HEK293 (cell line): ENCODE measurements around the gene CDH18.

ENCODE experiments used
- CTCF ChIA-PET: fragments of 350-600 bp; formaldehyde crosslinking; extraction: SDS; loops from one replicate; lab custom pipeline; 2021; ENCODE audit warnings: antibody characterized with exemption; lab: Yijun Ruan, JAX
- POLR2A ChIA-PET: fragments of 300-600 bp; formaldehyde crosslinking; extraction: SDS; loops from one replicate; lab custom pipeline; 2020; ENCODE audit warnings: antibody characterized with exemption, inconsistent platforms; lab: Yijun Ruan, JAX
- H3K27ac ChIP-seq: fragments of 200-500 bp; sonication (Bioruptor generic); 2 replicates; pipeline ENCODE4 v1.5.1; 2014; ENCODE audit warnings: low read depth, low read length, control low read depth, inconsistent platforms; ENCODE audit errors: extremely low read depth
- H3K36me3 ChIP-seq, 2 experiments: fragments of 200-500 bp in 1 of 2; sonication (Bioruptor generic) in 1 of 2; 1 replicate in 1 of 2; 2 replicates in 1 of 2; pipeline ENCODE4 v1.5.1; 2014 to 2017; ENCODE audit warnings: inconsistent platforms in 2 of 2, low read length in 2 of 2; ENCODE audit not compliant: control insufficient read depth in 2 of 2, insufficient read depth in 1 of 2
- H3K4me1 ChIP-seq: fragments of 200-500 bp; sonication (Bioruptor generic); 2 replicates; pipeline ENCODE4 v1.5.1; 2014; ENCODE audit warnings: mild to moderate bottlenecking, low read length, inconsistent platforms; ENCODE audit not compliant: control insufficient read depth, insufficient read depth
- H3K4me3 ChIP-seq: 2 replicates; pipeline ENCODE4 v1.5.1; 2011; ENCODE audit warnings: low read depth, mild to moderate bottlenecking, control low read depth, low read length, moderate library complexity
- H3K9me3 ChIP-seq: fragments of 200-500 bp; sonication (Bioruptor generic); 2 replicates; pipeline ENCODE4 v1.5.1; 2014; ENCODE audit warnings: low read depth, low read length, inconsistent platforms; ENCODE audit not compliant: control insufficient read depth, insufficient read depth
- GLIS2 ChIP-seq: fragments of 450-650 bp; formaldehyde crosslinking; IDR thresholded peaks from 2 replicates; pipeline ENCODE4 v1.5.1; 2016; ENCODE audit warnings: missing biosample characterization, missing genetic modification characterization
- HOXC10 ChIP-seq: sonication (generic); formaldehyde crosslinking; IDR thresholded peaks from 2 replicates; pipeline ENCODE4 v1.8.1; 2023; ENCODE audit warnings: mild to moderate bottlenecking, missing genetic modification reagents
- HOXD13 ChIP-seq: sonication (generic); formaldehyde crosslinking; IDR thresholded peaks from 2 replicates; pipeline ENCODE4 v1.8.0; 2022; ENCODE audit warnings: missing genetic modification reagents, borderline replicate concordance
- KLF1 ChIP-seq: fragments of 450-650 bp; formaldehyde crosslinking; IDR thresholded peaks from 2 replicates; pipeline ENCODE4 v1.5.1; 2016; ENCODE audit warnings: missing biosample characterization, missing genetic modification characterization
- KLF10 ChIP-seq: fragments of 450-650 bp; IDR thresholded peaks from 2 replicates; pipeline ENCODE4 v1.5.1; 2018; ENCODE audit warnings: missing biosample characterization, mild to moderate bottlenecking, missing genetic modification characterization
- MEIS1 ChIP-seq: sonication (generic); formaldehyde crosslinking; IDR thresholded peaks from 2 replicates; pipeline ENCODE4 v1.8.1; 2022; ENCODE audit warnings: missing genetic modification reagents, mild to moderate bottlenecking, borderline replicate concordance
- OSR2 ChIP-seq: fragments of 450-650 bp; formaldehyde crosslinking; IDR thresholded peaks from 2 replicates; pipeline ENCODE4 v1.5.1; 2016; ENCODE audit warnings: missing biosample characterization, missing genetic modification characterization
- PRDM10 ChIP-seq: fragments of 450-650 bp; formaldehyde crosslinking; IDR thresholded peaks from 2 replicates; pipeline ENCODE4 v1.5.1; 2016; ENCODE audit warnings: missing biosample characterization, missing genetic modification characterization
- SP3 ChIP-seq: fragments of 450-650 bp; formaldehyde crosslinking; IDR thresholded peaks from 2 replicates; pipeline ENCODE4 v1.5.1; 2016; ENCODE audit warnings: missing biosample characterization, missing genetic modification characterization
- SP7 ChIP-seq: fragments of 450-650 bp; formaldehyde crosslinking; IDR thresholded peaks from 2 replicates; pipeline ENCODE4 v1.5.1; 2016; ENCODE audit warnings: missing biosample characterization, missing genetic modification characterization
- ZBTB44 ChIP-seq: fragments of 450-650 bp; IDR thresholded peaks from 2 replicates; pipeline ENCODE4 v1.5.1; 2018; ENCODE audit warnings: missing biosample characterization, mild to moderate bottlenecking, missing genetic modification characterization
- ZFP69B ChIP-seq: fragments of 450-650 bp; formaldehyde crosslinking; IDR thresholded peaks from 2 replicates; pipeline ENCODE4 v1.5.1; 2016; ENCODE audit warnings: missing biosample characterization, missing genetic modification characterization
- ZNF10 ChIP-seq: fragments of 450-650 bp; formaldehyde crosslinking; IDR thresholded peaks from 2 replicates; pipeline ENCODE4 v1.5.1; 2017; ENCODE audit warnings: missing biosample characterization, missing genetic modification characterization
- ZNF184 ChIP-seq: fragments of 450-650 bp; IDR thresholded peaks from 2 replicates; pipeline ENCODE4 v1.5.1; 2018; ENCODE audit warnings: missing biosample characterization, mild to moderate bottlenecking, missing genetic modification characterization
- ZNF266 ChIP-seq: fragments of 450-650 bp; formaldehyde crosslinking; IDR thresholded peaks from 2 replicates; pipeline ENCODE4 v1.5.1; 2016; ENCODE audit warnings: missing biosample characterization, missing genetic modification characterization, low read depth
- ZNF311 ChIP-seq: fragments of 450-650 bp; formaldehyde crosslinking; IDR thresholded peaks from 2 replicates; pipeline ENCODE4 v1.5.1; 2017; ENCODE audit warnings: missing biosample characterization, missing genetic modification characterization, borderline replicate concordance
- ZNF426 ChIP-seq: fragments of 450-650 bp; formaldehyde crosslinking; IDR thresholded peaks from 2 replicates; pipeline ENCODE4 v1.5.1; 2017; ENCODE audit warnings: missing biosample characterization, missing genetic modification characterization, mild to moderate bottlenecking, inconsistent platforms, moderate library complexity
- ZNF488 ChIP-seq: fragments of 450-650 bp; formaldehyde crosslinking; IDR thresholded peaks from 2 replicates; pipeline ENCODE4 v1.5.1; 2016; ENCODE audit warnings: missing biosample characterization, missing genetic modification characterization
- ZNF501 ChIP-seq: fragments of 450-650 bp; formaldehyde crosslinking; IDR thresholded peaks from 2 replicates; pipeline ENCODE4 v1.5.1; 2016; ENCODE audit warnings: missing biosample characterization, missing genetic modification characterization
- ZNF555 ChIP-seq: fragments of 450-650 bp; formaldehyde crosslinking; conservative IDR thresholded peaks from 2 replicates; pipeline ENCODE4 v1.5.1; 2017; ENCODE audit warnings: missing biosample characterization, mild to moderate bottlenecking, missing genetic modification characterization, inconsistent platforms
- ZNF585B ChIP-seq: fragments of 450-650 bp; formaldehyde crosslinking; IDR thresholded peaks from 2 replicates; pipeline ENCODE4 v1.5.1; 2016; ENCODE audit warnings: missing biosample characterization, missing genetic modification characterization
- ZNF621 ChIP-seq: fragments of 450-650 bp; formaldehyde crosslinking; IDR thresholded peaks from 2 replicates; pipeline ENCODE4 v1.5.1; 2017; ENCODE audit warnings: missing biosample characterization, missing genetic modification characterization
- TF ChIP-seq, protein P1 (sequence below): fragments of 450-650 bp; formaldehyde crosslinking; IDR thresholded peaks from 2 replicates; pipeline ENCODE4 v1.5.1; 2016; ENCODE audit warnings: missing biosample characterization, missing genetic modification characterization
- TF ChIP-seq, protein P2 (sequence below): fragments of 450-650 bp; formaldehyde crosslinking; IDR thresholded peaks from 2 replicates; pipeline ENCODE4 v1.5.1; 2016; ENCODE audit warnings: missing biosample characterization, missing genetic modification characterization

CDH18 gene

GRCh38 chr5:19802686-19803085, 185.3 kb downstream of the CDH18 start:
- H3K27ac ChIP-seq, result no peak overlapping the region
- no peak overlapping the region for H3K4me3 ChIP-seq
- ChIA-PET POLR2A (no interaction called here), CTCF (no interaction called here)
- H3K9me3 ChIP-seq, result no peaks in the 10 kb centered on the region
- no peaks in the 10 kb centered on the region; the same call in 1 of the 2 replicates for H3K4me1 ChIP-seq
- H3K36me3 ChIP-seq, result no peaks in the 10 kb centered on the region
- TF ChIP-seq OSR2 (tag by site-specific recombination) (no peak), ZNF488 (no peak), ZNF555 (tag by site-specific recombination) (no peak), ZNF585B (tag by site-specific recombination) (no peak), ZNF621 (tag by site-specific recombination) (no peak), SP3 (tag by site-specific recombination) (no peak), ZNF266 (tag by site-specific recombination) (no peak)

GRCh38 chr5:19795218-19795617, 192.8 kb downstream of the CDH18 start:
- POLR2A ChIA-PET, result no interaction called here
- no peaks in the 10 kb centered on the region for H3K36me3 ChIP-seq
- no peaks in the 10 kb centered on the region for H3K4me1 ChIP-seq
- H3K4me3 ChIP-seq, result no peak overlapping the region
- H3K9me3 ChIP-seq, result no peaks in the 10 kb centered on the region
- CTCF ChIA-PET, result no interaction called here
- H3K27ac ChIP-seq, result no peak overlapping the region
- TF ChIP-seq MEIS1 (CRISPR knock-in tag) (no peak), KLF1 (tag by site-specific recombination) (no peak)
- TF ChIP-seq, all 188 proteins: peak for 0

DNA sequence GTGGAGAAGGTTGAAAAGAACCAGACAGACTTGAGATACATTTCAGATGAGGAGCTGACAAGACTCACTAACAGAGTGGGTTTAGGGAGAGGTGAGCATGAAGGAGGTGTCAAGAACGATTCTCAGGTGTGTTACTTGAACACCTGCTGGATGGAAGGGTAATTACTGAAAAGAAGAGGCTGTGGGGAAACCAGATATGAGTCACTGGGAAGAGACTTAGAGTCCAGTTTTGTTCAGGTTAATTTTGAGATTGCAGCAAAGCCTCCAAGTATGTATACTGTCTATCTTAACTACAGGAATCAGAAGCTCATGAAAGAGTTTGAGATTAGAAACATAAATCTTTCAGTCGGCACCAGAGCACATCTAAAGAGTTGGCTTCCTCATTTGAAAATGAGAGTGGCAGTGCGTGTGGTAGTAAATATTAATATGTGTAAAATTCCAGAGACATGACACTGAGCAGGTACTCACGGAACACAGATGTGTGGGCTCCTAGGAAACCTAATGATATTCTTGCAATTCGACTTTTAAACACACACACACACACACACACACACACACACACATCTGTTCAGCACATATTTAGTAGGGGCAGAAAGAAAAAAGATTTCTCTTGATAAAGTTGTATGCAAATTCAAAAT, 197.1 kb downstream of the CDH18 start:
- Histone ChIP-seq H3K9me3 (no peaks in the 10 kb centered on the region), H3K36me3 (no peaks in the 10 kb centered on the region), H3K4me3 (no peak overlapping the region), H3K27ac (no peak overlapping the region), H3K4me1 (no peaks in the 10 kb centered on the region)
- POLR2A ChIA-PET, result no interaction called here
- CTCF ChIA-PET, result interaction anchor here (0.6 kb wide), 1 partner anchor 398 kb away, joined by 4 read pairs; no protein-coding TSS in a partner anchor
- TF ChIP-seq ZNF501 (tag by site-specific recombination) (no peak), ZNF10 (no peak), ZNF184 (tag by site-specific recombination) (no peak), KLF10 (no peak), ZFP69B (tag by site-specific recombination) (no peak), GLIS2 (tag by site-specific recombination) (no peak), SP7 (tag by site-specific recombination) (no peak), ZBTB44 (tag by site-specific recombination) (no peak), PRDM10 (tag by site-specific recombination) (no peak), ZNF311 (tag by site-specific recombination) (no peak), ZNF426 (tag by site-specific recombination) (no peak), HOXD13 (no peak), HOXC10 (CRISPR knock-in tag) (no peak), ZNF621 (tag by site-specific recombination) (no peak)
- TF ChIP-seq, protein P1, sequence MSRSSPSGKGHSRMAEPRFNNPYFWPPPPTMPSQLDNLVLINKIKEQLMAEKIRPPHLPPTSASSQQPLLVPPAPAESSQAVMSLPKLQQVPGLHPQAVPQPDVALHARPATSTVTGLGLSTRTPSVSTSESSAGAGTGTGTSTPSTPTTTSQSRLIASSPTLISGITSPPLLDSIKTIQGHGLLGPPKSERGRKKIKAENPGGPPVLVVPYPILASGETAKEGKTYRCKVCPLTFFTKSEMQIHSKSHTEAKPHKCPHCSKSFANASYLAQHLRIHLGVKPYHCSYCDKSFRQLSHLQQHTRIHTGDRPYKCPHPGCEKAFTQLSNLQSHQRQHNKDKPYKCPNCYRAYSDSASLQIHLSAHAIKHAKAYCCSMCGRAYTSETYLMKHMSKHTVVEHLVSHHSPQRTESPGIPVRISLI (tag by site-specific recombination), result no peak
- TF ChIP-seq, protein P2, sequence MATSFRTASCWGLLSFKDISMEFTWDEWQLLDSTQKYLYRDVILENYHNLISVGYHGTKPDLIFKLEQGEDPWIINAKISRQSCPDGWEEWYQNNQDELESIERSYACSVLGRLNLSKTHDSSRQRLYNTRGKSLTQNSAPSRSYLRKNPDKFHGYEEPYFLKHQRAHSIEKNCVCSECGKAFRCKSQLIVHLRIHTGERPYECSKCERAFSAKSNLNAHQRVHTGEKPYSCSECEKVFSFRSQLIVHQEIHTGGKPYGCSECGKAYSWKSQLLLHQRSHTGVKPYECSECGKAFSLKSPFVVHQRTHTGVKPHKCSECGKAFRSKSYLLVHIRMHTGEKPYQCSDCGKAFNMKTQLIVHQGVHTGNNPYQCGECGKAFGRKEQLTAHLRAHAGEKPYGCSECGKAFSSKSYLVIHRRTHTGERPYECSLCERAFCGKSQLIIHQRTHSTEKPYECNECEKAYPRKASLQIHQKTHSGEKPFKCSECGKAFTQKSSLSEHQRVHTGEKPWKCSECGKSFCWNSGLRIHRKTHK (tag by site-specific recombination), result no peak
